GM12874 (cell line): Measurements from ENCODE around the gene SRP9.

ENCODE experiments used
- TF ChIP-seq, protein P1 (sequence below): IDR thresholded peaks from 2 replicates; pipeline ENCODE4 v1.5.1; 2011; ENCODE audit warnings: low read depth, mild to moderate bottlenecking, control low read depth, low read length, moderate library complexity; ENCODE audit not compliant: insufficient read depth

The SRP9 gene

GRCh38 chr1:225767634-225768540 lies 9.7 kb upstream of the SRP9 start:
- TF ChIP-seq, protein P1, sequence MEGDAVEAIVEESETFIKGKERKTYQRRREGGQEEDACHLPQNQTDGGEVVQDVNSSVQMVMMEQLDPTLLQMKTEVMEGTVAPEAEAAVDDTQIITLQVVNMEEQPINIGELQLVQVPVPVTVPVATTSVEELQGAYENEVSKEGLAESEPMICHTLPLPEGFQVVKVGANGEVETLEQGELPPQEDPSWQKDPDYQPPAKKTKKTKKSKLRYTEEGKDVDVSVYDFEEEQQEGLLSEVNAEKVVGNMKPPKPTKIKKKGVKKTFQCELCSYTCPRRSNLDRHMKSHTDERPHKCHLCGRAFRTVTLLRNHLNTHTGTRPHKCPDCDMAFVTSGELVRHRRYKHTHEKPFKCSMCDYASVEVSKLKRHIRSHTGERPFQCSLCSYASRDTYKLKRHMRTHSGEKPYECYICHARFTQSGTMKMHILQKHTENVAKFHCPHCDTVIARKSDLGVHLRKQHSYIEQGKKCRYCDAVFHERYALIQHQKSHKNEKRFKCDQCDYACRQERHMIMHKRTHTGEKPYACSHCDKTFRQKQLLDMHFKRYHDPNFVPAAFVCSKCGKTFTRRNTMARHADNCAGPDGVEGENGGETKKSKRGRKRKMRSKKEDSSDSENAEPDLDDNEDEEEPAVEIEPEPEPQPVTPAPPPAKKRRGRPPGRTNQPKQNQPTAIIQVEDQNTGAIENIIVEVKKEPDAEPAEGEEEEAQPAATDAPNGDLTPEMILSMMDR: no peak

DNA sequence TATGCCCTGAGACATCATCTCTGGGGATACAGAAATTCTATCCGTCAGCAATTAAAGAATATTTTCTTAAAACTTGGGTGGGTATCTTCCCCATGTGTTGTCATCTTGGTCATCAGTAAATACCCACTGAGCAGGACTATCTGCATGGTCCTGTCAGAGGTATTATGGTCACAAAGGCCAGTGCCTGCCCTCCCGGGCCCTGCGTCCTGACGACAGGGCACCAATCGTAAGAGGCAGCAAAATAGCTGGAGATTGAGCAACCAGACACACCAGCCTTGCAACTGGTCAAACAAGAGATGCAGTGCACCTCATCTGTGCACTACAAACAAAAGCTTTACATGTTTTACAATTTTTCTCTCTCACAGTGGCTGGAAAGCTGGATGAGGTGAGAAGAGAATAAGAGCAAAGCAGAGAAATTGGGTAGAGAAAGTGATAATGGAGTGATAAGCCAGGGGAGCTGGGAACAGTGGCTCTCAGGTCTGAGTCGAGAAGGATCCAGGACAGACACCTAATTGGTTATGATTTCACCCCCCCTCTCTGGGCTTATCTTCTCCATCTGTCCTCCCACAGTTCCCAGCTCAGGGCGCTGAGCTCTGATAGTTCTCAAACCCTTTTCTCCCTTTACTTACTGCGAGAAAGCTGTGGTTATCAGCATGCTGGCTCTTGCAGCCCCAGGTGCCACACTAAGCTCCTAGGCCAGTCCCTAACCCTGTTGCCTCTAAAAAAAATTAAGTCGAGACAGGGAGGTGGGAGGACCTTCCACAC lies 8.8 kb upstream of the SRP9 start:
- TF ChIP-seq, protein P1: no peak

DNA sequence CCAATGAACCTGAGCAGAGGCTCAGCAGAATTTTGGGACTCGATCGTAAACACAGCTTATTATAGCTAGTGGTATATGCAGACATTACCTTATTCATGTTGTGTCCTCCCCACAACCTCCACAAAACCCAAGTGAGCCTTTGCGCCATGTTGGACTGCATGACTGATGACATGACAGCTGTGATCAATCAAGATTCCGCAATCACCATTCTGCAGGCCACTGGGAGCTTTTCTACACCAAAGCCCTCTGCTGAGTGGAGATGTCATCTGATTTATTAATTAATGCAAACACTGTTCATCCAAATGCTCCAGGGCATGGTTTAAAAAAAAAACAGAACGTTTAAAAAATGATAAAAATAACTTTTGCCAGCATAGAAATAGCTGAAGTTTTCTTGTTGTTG lies 7.9 kb upstream of the SRP9 start:
- TF ChIP-seq, protein P1: no peak

GRCh38 chr1:225770561-225771248 lies 6.9 kb upstream of the SRP9 start:
- TF ChIP-seq, protein P1: no peak

DNA sequence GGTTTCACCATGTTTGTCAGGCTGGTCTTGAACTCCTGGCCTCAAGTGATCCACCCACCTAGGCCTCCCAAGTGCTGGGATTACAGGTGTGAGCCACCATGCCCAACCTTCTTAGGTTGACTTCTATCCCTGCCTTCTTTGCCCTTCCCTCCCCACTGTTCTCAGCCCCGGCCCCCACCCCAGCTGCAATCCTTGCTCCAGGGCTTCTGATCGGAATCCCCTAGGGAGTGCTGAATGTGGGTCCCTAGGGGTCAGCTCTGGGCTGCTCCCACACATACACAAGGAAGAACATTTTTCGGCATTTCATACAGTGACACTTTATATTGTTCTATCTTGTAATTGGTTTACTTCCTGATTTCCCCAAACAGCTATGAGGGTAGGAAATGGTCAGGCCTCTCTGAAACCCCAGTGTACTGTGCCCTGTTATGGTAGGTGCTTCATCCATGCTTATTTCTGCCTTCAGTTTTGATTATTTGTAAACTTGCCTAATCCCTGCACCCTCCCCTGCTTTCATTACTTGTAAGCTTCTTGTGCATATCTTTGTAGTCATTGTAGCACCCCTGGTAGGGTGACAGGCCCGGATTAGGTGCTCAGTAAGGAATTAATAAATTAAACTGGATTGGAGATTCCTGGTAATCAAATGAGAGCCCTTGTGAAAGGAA lies 5.8 kb upstream of the SRP9 start:
- TF ChIP-seq, protein P1: no peak

DNA sequence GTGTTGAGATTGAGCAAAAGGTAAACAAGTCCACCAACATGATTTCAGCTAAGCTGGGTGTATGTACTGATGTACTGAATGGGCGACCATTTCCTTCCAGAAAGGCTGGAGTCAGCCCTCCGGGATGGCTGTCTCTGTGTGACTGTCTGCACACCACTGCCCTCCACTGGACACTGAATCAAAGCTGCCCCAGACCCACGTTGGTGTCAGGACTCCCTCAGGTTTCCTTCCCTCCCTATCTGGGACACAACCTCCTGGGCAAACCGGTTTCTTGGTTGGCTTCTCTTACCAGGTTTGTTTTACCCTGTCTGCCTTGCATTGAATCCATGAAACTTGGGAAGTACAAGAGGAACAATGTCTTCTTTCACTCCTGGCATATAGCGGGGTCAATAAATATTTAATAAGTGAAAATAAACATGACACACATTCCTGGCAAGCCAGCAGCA lies 5.3 kb upstream of the SRP9 start:
- TF ChIP-seq, protein P1: peak; percentile 62
